GM06990 (cell line): ENCODE data around the gene LRWD1.
"Not testable (repeated sequence)": the region's sequence is repeated elsewhere in the genome, so short reads cannot be mapped to it uniquely, and the experiment has no call there.

ENCODE experiments used
- DNase-seq: peaks from one replicate; pipeline ENCODE4 v3.0.0-alpha.2; 2011; ENCODE audit not compliant: insufficient read length; ENCODE audit errors: extremely low read depth
- H3K27me3 ChIP-seq: replicated peaks from 2 replicates; pipeline ENCODE4 v1.6.0; 2011; ENCODE audit warnings: low read length; ENCODE audit not compliant: control insufficient read depth, insufficient read depth
- H3K36me3 ChIP-seq: 2 replicates; pipeline ENCODE4 v1.5.1; 2011; ENCODE audit warnings: low read length; ENCODE audit not compliant: control insufficient read depth, insufficient read depth
- H3K4me3 ChIP-seq: replicated peaks from 2 replicates; pipeline ENCODE4 v1.5.1; 2011; ENCODE audit warnings: low read depth, mild to moderate bottlenecking, control low read depth, low read length

LRWD1 gene

DNA sequence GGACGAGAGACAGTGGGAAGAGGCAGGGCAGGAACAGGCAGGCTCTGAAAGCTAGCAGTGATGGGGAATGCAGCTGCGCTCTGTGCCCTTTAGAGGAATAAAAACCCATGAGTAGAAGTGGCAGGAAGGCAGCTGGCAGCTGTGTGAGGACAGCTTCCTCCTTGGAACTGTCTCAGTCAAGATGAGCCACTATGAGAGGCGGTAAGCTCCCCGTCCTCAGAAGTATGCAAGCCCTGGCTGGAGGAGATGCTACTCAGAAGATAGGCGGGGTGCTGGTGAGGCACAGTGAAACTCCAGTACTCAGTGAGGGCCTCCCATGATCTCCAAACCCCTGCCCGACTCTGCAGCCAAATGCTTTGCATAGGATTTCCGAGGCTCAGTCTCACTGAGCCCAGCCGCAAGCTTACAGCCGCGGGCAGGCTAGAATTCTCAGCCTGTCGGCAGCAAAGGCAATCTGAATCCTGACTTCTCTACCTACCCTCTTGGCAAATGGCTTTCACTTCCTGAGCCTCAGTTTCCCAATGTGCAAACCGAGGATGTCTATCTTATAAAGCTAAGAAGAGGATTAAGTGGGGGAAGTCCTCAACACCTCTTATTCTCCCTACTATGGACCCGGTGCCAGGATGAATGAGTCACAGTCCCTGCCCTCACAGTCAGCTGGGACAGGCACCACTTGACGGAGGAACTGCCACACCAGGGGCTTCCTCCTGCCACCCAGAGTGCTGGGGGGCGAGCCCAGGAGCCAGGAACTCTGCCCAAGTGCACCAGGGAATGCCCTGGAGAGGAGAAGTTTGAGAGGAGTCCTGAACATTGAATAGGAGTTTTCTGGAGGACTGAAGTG, 50.3 kb downstream of the LRWD1 start:
- H3K36me3 ChIP-seq, DNase-seq, H3K27me3 ChIP-seq, H3K4me3 ChIP-seq: not testable (repeated sequence)

DNA sequence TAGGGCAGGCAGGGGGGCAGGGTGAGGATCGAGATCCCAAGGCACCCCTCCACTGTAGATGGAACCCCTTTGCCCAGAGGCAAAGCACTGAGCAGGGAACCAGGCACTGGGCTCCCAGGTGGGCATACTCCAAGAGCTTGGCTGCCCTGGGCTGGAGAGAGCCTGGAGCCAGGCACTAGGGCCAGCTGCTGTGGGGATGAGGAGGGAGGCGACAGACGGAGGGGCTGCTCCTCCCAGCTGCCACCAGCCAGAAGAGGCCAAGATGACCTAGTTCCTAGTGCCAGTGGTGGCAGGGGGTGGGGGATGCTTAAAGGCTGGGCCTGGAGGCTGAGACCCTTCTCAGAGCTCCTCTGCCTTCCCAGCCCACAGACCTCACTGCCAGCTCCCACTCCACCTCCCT, 51.1 kb downstream of the LRWD1 start:
- not testable (repeated sequence) for DNase-seq, H3K4me3 ChIP-seq, H3K36me3 ChIP-seq, H3K27me3 ChIP-seq

DNA sequence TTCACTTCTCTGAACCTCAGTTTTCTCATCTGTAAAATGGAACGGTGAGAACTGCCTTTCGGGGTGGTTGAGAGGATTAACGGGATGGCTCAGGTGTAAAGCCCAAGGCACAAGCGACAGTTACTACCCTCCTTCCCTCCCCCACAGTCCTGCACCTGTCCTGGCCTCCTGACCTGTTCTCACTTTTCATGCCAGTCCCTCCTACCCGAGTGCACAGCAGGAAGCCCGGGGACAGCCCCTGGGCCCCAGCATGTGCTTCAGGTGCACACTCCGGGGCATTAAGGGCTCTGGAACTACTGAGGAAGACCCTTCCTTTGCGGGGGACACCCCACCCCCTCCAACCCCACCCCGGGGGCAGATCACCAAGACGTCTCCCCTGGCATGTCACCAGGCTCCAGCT, 52.2 kb downstream of the LRWD1 start:
- not testable (repeated sequence) for H3K27me3 ChIP-seq, H3K4me3 ChIP-seq, H3K36me3 ChIP-seq, DNase-seq

DNA sequence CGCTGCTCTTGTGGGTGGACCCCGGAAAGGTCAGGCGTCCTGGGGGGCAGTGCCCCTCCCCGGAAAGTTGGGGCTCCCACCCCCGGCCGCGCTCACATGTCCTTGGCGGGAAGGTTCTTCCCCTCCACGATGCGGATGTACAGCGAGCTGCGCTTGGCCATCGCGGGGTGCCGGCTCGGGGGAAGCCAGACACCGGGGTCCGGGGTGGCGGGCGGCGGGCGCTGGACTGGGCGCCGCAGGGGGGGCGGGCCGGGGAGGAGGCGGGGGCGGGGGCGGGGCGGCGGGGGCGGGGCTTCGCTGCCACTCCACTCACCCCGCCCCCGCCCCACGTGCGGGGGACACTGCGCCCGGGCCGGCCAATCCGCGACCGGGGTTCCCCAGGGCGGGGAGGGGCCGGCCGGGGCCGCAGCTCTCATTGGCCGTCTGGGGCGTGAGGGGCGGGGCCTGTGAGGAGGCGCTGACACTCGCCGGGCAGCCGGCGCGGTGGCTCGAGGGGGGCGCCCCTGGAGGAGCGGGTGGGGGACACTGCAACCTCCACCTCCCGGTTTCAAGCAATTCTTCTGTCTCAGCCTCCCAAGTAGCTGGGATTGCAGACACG, 52.9 kb downstream of the LRWD1 start, which contains the start of gene RASA4B:
RASA4B (minus strand) TSS at position 228 of the 598 bp plus-strand sequence; CDS start at position 161, 67 bp downstream.
- not testable (repeated sequence) for H3K36me3 ChIP-seq, DNase-seq, H3K27me3 ChIP-seq
- H3K4me3 ChIP-seq: peak within 1 kb of the TSS; percentile 40; the same call in 1 of the 2 replicates

DNA sequence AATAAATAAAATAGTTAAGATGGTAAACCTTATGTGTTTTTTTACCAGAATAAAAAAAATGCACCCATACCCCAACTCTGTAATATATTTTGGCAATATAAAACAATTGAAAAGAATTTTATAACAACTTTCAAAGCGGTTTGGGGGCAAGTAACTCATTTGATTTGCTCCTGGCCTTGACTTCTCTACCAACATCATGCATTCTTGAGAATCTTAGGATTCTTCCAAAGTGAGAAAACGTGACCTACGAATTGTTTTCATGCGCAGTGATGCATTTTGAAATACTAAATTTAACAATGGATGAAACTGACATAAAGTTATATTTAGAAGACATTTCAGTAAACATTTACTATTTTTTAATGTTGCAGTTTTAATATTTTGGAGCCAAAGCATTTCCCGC, 56.0 kb downstream of the LRWD1 start:
- DNase-seq, H3K36me3 ChIP-seq, H3K27me3 ChIP-seq, H3K4me3 ChIP-seq: not testable (repeated sequence)
